Measurements from ENCODE around the gene SORBS1.

SORBS1 gene

GRCh38 chr10:95511314-95511713, 49.9 kb downstream of the SORBS1 start:
- no peak for DNase-seq

DNA sequence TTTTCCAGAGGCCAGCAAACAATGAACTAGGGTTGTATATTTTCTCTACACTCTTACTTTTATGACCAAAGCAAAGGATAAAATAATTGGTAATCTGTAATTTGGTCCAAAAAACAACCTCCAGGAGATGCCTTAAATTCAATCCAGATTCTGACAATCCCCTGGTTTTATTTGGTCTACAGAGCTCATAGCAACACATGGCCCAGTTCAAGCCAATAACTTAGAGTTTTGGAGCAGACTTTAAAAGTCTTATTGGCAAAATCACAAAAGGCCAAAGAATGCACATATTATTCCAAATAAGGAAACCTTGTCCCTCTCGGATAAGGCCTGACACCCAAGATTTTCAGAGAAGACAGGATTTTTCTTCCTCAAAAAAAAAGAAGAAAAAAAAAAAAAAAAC, 51.9 kb downstream of the SORBS1 start:
- no peak for DNase-seq

GRCh38 chr10:95508730-95509129, 52.4 kb downstream of the SORBS1 start:
- no peak for DNase-seq

GRCh38 chr10:95506056-95506737, 55.0 kb downstream of the SORBS1 start:
- DNase-seq: no peak

GRCh38 chr10:95505641-95506040, 55.5 kb downstream of the SORBS1 start:
- DNase-seq: no peak

DNA sequence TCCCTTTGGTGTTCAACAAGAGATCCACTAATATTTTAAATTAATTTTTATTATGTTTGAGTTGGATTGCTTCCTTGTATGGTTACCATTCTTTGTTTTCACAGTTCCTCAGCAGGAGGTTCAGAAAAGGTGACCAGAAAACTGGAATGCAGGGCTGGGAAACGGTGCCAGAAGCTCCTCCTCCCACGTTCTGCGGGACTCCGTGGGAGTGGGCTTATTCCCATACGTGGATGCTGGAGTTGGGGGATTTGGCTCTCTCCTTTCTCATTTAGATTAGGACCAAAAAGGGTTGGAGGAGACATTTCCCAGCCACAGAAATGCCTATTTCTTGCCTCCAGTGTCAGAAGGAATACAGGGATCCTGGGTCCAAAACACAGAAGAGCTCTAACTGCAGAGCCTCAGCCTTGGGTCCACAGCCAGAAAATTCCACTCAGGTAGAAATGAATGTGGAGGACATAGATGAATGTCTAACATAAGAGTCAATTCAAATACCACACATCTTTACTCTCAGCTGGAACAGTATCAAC, 56.0 kb downstream of the SORBS1 start:
- no peak for DNase-seq

GRCh38 chr10:95504246-95504691, 56.9 kb downstream of the SORBS1 start:
- DNase-seq: no peak

GRCh38 chr10:95503526-95503925, 57.6 kb downstream of the SORBS1 start:
- no peak for DNase-seq

DNA sequence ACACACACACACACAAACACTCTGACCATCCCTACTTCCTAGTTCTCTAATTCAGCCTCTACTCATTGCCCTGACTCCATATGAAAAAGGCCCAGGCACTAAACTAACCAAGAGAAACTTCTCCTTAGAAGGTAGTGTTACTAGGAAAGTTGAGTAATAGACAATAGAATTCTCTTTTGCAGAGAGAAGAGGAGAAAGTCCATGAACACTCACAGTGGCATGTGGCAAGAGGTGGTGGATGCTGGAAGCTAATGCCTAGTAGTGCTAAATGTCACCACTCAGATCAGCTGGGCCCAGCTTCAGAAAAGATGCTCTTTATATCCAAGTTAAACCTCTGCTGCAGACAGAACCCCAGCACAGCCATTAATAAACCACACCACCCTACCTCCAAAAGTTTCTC, 58.2 kb downstream of the SORBS1 start:
- no peak for DNase-seq

DNA sequence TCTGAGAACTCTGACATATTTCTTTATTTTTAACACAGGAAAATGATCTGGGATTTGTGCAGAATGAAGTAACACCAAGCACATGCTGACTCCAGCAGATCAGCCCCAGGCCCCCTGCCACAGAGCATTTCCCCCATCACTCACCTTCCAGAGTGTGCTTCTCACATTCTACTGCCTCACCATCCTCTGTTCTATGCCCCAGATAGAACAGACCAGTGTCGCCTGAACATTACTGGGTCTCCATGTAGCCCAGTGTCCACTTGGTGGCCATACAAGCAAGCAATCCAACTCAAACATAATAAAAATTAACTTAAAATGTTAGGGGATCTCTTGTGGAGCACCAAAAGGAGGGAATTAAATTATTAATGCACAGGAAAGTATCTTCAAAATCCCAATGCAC, 58.8 kb downstream of the SORBS1 start:
- DNase-seq: no peak

- no peak for DNase-seq
Measured at GRCh38 chr10:95501203-95502094, 59.7 kb downstream of the SORBS1 start.

- no peak for DNase-seq
Measured at GRCh38 chr10:95500649-95501048, 60.5 kb downstream of the SORBS1 start.

- DNase-seq: no peak
Measured at GRCh38 chr10:95500097-95500496, 61.1 kb downstream of the SORBS1 start.

- DNase-seq: no peak
Measured at GRCh38 chr10:95499482-95499989, 61.6 kb downstream of the SORBS1 start.

GRCh38 chr10:95496951-95497350, 64.2 kb downstream of the SORBS1 start:
- no peak for DNase-seq

- DNase-seq: no peak
Measured at GRCh38 chr10:95496246-95496911, 64.8 kb downstream of the SORBS1 start.

- no peak for DNase-seq
Measured at GRCh38 chr10:95493862-95494261, 67.3 kb downstream of the SORBS1 start.

DNA sequence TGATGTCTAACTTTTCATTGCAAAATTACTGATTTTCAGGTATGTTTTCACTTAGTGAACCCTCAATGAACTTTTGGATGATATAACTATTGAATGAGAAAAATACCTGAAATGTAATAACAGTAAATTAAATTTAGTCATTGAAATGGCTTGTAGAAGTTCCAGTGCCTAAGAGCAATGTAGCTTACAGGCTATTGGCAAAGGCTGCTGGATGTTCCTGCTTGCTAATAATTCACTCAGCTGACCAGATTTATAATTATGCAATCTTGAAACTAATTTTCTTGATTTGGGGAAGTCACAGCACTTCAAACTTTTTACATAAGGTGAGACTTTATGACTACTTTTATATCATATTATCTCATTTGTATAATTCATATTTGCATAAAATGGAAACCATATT, 73.2 kb downstream of the SORBS1 start:
- no peak for DNase-seq

- DNase-seq: no peak
Measured at GRCh38 chr10:95485056-95485844, 75.9 kb downstream of the SORBS1 start.

- DNase-seq: no peak
Measured at GRCh38 chr10:95482501-95483233, 78.5 kb downstream of the SORBS1 start.

DNA sequence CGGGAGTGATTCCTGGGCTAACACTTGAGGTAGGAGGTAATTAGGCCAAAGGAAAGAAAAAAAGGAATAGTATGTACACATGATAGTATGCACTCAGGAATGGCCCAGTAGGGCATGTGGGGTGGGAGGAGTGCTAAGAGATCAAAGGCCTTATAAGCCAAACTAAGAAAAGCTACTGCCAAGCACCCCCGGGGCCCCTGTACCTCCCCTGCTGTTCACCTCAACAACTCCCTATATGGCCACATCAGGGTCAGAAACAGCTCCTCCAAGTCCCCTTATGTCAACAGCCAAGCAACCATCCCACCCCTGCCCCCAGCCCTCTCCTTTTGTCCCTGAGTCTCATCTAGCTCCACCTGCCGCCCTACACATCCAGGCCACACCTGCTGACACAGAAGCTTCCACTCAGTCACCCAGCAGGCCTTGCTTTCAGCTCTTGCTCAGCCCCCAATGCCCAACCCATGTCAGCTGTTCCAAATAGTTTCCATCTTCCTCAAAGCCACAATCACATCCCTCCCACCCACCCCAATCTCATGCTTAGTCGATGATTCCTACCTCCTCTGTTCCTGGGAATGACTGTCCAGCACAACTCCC, 80.2 kb downstream of the SORBS1 start:
- DNase-seq: no peak
